SH-SY5Y (cell line): ENCODE data around the gene PARVB.

ENCODE experiments used
- GATA2 ChIP-seq: IDR thresholded peaks from 2 replicates; pipeline ENCODE4 v1.6.1; 2011; ENCODE audit warnings: mild to moderate bottlenecking, low read depth, low read length
- GATA3 ChIP-seq: IDR thresholded peaks from 2 replicates; pipeline ENCODE4 v1.6.1; 2011; ENCODE audit warnings: low read depth, mild to moderate bottlenecking, low read length, moderate library complexity

GRCh38 chr22:44128958-44129618, 105.0 kb downstream of the PARVB start:
- TF ChIP-seq GATA3 (no peak), GATA2 (no peak)
